T-cell (primary cell): ENCODE data around the gene NKRF. TPM values are rescaled to one million over a fixed set of nuclear protein-coding genes. Genes with fewer than 3 reads are reported as not detected.

Experiments used
- ATAC-seq, 4 experiments: fragments of 200-7000 bp in 3 of 4; fragments of 150-1000 bp in 1 of 4; cut with Tn5 transposase; replicated peaks in 1 of 4; 1 replicate in 3 of 4; 2 replicates in 1 of 4; pipeline ENCODE4 v1.10.0; 2021; ENCODE audit warnings: moderate library complexity in 3 of 4, mild to moderate bottlenecking in 2 of 4, moderate number of reproducible peaks in 1 of 4
- CTCF ChIA-PET, 2 donors: fragments of 300-600 bp; sonication (Branson Sonifier 250); formaldehyde crosslinking; loops; one replicate each; lab custom pipeline; 2022; ENCODE audit warnings: antibody characterized with exemption in 2 of 2; lab: Charles Lee
- POLR2A ChIA-PET, 2 donors: fragments of 300-600 bp; sonication (Branson Sonifier 250); formaldehyde crosslinking; loops; one replicate each; lab custom pipeline; 2022; ENCODE audit warnings: antibody characterized with exemption in 2 of 2; lab: Charles Lee
- DNase-seq, 35 experiments: peaks; one replicate each; pipeline versions ENCODE4 v3.0.0 to v3.0.0-alpha.2; 2013 to 2023
- H3K27ac ChIP-seq: one replicate; pipeline ENCODE4 v1.5.1; 2013; ENCODE audit warnings: low read length
- H3K27me3 ChIP-seq, 2 experiments: replicated peaks in 1 of 2; 1 replicate in 1 of 2; 2 replicates in 1 of 2; pipeline versions ENCODE4 v1.6.1 to v1.7.0; 2013; ENCODE audit warnings: low read length in 1 of 2, mixed read lengths in 1 of 2; ENCODE audit not compliant: control insufficient read depth in 2 of 2, insufficient read depth in 2 of 2; ENCODE audit errors: extremely low read depth in 1 of 2
- H3K36me3 ChIP-seq, 2 donors: 1 replicate in 1 of 2; 2 replicates in 1 of 2; pipeline versions ENCODE4 v1.6.1 to v1.7.0; 2013; ENCODE audit warnings: low read length in 1 of 2; ENCODE audit not compliant: control insufficient read depth in 2 of 2, insufficient read depth in 1 of 2; ENCODE audit errors: extremely low read depth in 1 of 2
- H3K4me1 ChIP-seq, 2 experiments: 1 replicate in 1 of 2; 2 replicates in 1 of 2; pipeline versions ENCODE4 v1.6.1 to v1.7.0; 2013; ENCODE audit warnings: low read length in 2 of 2, mixed read lengths in 1 of 2; ENCODE audit not compliant: insufficient read depth in 2 of 2, control insufficient read depth in 1 of 2; ENCODE audit errors: extremely low read depth in 1 of 2
- H3K4me3 ChIP-seq, 2 donors: 1 replicate in 1 of 2; 2 replicates in 1 of 2; pipeline versions ENCODE4 v1.5.1 to v1.7.0; 2013; ENCODE audit warnings: mild to moderate bottlenecking in 2 of 2, low read length in 1 of 2, moderate library complexity in 1 of 2; ENCODE audit not compliant: control insufficient read depth in 1 of 2; ENCODE audit errors: extremely low read depth in 1 of 2
- H3K9me3 ChIP-seq: 2 replicates; pipeline ENCODE4 v1.7.0; 2013
- H3K27ac Mint-ChIP-seq, 2 donors: one replicate each; pipeline ENCODE4 v1.8.0; 2020 to 2021; ENCODE audit warnings: mild to moderate bottlenecking in 2 of 2, mixed read lengths in 2 of 2
- H3K27me3 Mint-ChIP-seq, 2 donors: one replicate each; pipeline ENCODE4 v1.8.0; 2021 to 2022; ENCODE audit warnings: mixed read lengths in 2 of 2
- H3K36me3 Mint-ChIP-seq: one replicate; pipeline ENCODE4 v1.8.0; 2021; ENCODE audit warnings: mixed read lengths
- H3K4me1 Mint-ChIP-seq, 3 donors: one replicate each; pipeline ENCODE4 v1.8.0; 2020 to 2022; ENCODE audit warnings: mixed read lengths in 3 of 3, mild to moderate bottlenecking in 1 of 3
- H3K4me3 Mint-ChIP-seq, 3 donors: one replicate each; pipeline ENCODE4 v1.8.0; 2020 to 2022; ENCODE audit warnings: mild to moderate bottlenecking in 3 of 3, mixed read lengths in 3 of 3, moderate library complexity in 3 of 3
- H3K9me3 Mint-ChIP-seq, 3 donors: one replicate each; pipeline ENCODE4 v1.8.0; 2020 to 2022; ENCODE audit warnings: mixed read lengths in 3 of 3
- WGBS: methylation state at CpG from one replicate; pipeline ENCODE4 v1.1.5; 2013; ENCODE audit warnings: missing lambda C conversion rate; ENCODE audit not compliant: insufficient coverage; 5-methylcytosine and 5-hydroxymethylcytosine counted together
- total RNA-seq, 35 experiments: library from RNA in 6 of 35; stranded (reverse) in 6 of 35; fragments of 120-200 nt in 1 of 35; gene quantifications; one replicate each; pipeline versions ENCODE4 v1.2.1 to v1.2.4 and lab custom pipeline; 2013 to 2026

Gene NKRF
- total RNA-seq (10 to 100 TPM; 13.0 to 14.2 (median 13.7) TPM), total RNA-seq (lab: John Stamatoyannopoulos, UW) (22.6 to 72.2 (median 36.3) reads per million in 29 experiments)
- 11.7 TPM for total RNA-seq (2013)

DNA sequence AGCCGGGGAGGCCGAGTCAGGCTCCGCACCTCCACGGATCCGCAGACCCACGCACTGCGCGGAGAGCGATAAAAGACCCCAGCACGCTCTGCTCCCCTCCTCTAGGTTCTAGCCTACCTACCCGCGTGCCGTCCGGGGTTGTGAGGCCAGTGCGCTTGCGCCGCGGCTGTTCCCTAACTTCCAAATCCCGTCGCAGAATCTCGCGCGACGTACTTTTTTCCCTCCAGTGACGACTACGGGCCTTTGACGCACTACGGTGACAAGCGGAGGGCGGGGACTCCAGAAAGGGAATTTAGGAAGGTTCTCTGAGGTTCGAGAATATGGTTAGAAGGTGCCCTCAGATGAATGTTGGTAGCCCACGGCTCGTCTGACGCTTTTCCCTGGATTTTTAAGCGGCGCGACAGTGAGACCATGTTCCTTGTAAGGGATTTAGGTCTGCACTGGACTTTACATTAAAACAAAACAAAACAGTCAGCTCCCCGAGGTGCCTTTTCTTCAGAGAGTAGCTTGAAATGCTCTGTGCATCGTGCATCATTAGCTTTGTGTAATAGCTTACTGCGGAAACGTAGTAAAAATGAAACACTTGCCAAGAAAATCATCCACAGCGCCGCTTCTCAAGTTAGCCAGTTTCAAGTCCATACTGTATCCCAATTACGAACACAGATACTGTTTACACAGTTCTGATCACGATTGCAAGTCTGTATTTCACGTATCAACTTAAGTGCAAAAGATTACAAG, at the start of gene NKRF:
TSS of gene NKRF (minus strand) at position 145 of the 738 bp plus-strand sequence.
- H3K4me1 Mint-ChIP-seq, result peaks cover 36 to 47% (median 36%) of the 10 kb centered on the region in 3 donors

DNA sequence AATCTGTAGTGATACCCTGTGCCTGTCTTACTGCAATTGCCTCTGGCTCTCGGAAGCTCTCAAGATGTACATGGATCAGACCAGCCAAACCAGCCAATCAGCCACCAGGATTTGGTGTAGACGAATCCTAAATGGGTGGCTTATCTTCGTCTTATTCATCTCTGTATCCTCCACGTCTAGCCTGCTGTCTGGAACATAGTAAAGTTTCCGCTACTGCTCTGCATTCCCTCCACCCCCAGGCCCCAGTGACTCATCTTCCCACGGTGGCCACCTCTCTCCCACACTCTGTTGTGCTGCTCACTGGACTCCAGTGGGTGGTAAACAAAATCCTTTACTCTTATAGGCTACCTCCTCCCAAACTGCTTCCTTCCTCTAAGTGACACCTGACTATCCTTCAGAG, 48.9 kb upstream of the NKRF start:
- Histone ChIP-seq H3K27me3 (no peaks in the 10 kb centered on the region), H3K4me1 (peaks cover 0 to 17% of the 10 kb centered on the region in 2 experiments), H3K4me3 (no peak overlapping the region), H3K27ac (peak overlapping the region; percentile 24), H3K36me3 (peaks cover 4 to 41% of the 10 kb centered on the region in 2 donors), H3K9me3 (no peaks in the 10 kb centered on the region)
- ChIA-PET POLR2A (interaction anchor here (0.6 to 0.7 kb wide), 3 partner anchors 32 to 98 kb away, joined by 3 read pairs; no protein-coding TSS in a partner anchor), CTCF (interaction anchor here (0.5 to 1.6 kb wide), 4 partner anchors 10 to 74 kb away, joined by 3 to 5 read pairs (median 3); no protein-coding TSS in a partner anchor)
- Mint-ChIP-seq H3K9me3 (no peaks in the 10 kb centered on the region), H3K36me3 (peaks cover 28% of the 10 kb centered on the region), H3K4me3 (peak overlapping the region; percentile 0 to 69 (median 4)), H3K27ac (peak overlapping the region; percentile 84 to 98), H3K27me3 (no peaks in the 10 kb centered on the region), H3K4me1 (peaks cover 29 to 47% (median 42%) of the 10 kb centered on the region in 3 donors)
- DNase-seq (peak in 6 of 35 experiments; percentile 8 to 61 (median 30)), ATAC-seq (peak; percentile 43 to 71 (median 54))
- 11% methylated on average over 3 of the region's 6 CpGs for WGBS

More for the DNA sequence above, at the start of gene NKRF:
- under 1% methylated on average over 25 of the region's 46 CpGs for WGBS
- peak within 1 kb of the TSS; percentile 72 to 92 for H3K4me3 ChIP-seq
- peak within 1 kb of the TSS; percentile 94 for H3K27ac Mint-ChIP-seq
- no peaks in the 10 kb centered on the region for H3K9me3 ChIP-seq
- ChIA-PET POLR2A (interaction anchor here (0.5 to 1.9 kb wide), 8 partner anchors 15 to 240 kb away, joined by 3 to 11 read pairs (median 6); partner anchors contain the start of genes RPL39 (in 1 of the 2) and UBE2A (in 1 of the 2)), CTCF (interaction anchor here in 1 of 2 donors (0.5 to 1.0 kb wide), 6 partner anchors 32 to 150 kb away, joined by 3 to 7 read pairs (median 4); partner anchors contain the start of gene UBE2A)
- H3K36me3 Mint-ChIP-seq, result peaks cover 3% of the 10 kb centered on the region
- H3K27me3 Mint-ChIP-seq, result no peaks in the 10 kb centered on the region
- no peaks in the 10 kb centered on the region for H3K27me3 ChIP-seq
- H3K4me3 Mint-ChIP-seq, result peak within 1 kb of the TSS; percentile 89 to 93 (median 89)
- peaks cover 3 to 19% of the 10 kb centered on the region in 2 experiments for H3K4me1 ChIP-seq
- no peaks in the 10 kb centered on the region for H3K9me3 Mint-ChIP-seq
- DNase-seq, result peak; percentile 78 to 95 (median 87)
- H3K27ac ChIP-seq, result peak within 1 kb of the TSS; percentile 97
- ATAC-seq, result peak; percentile 81 to 84 (median 82)
- no peaks in the 10 kb centered on the region for H3K36me3 ChIP-seq

DNA sequence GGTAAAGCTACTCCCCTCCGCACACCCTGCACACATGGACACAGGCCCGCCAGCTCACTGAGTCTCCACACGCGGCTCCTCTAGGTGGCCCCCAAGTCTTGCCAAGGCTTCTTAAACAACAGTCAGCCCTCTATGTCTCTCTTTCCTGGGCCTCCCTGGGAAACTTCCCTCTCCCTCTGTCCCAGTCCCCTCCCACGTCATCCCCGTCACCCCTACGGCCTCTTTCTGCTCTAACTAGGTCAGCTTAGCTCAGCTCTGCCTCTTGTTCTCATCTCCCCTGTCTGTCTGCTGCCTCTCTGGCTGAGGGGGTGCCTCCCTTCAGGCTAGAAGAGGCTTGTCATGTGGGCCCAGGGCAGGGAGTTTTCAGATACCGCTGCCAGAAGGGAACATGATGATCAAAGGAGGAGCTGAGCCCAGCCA, 47.9 kb upstream of the NKRF start:
- H3K4me3 Mint-ChIP-seq, result peak overlapping the region in 2 of 3 donors; percentile 13 to 46
- CTCF ChIA-PET, result interaction anchor here (0.7 to 1.6 kb wide), 4 partner anchors 9 to 48 kb away, joined by 3 read pairs; partner anchors contain the start of gene NKRF (in 1 of the 2)
- Histone ChIP-seq H3K4me1 (peaks cover 0 to 21% of the 10 kb centered on the region in 2 experiments), H3K27me3 (no peaks in the 10 kb centered on the region), H3K36me3 (peaks cover 7 to 43% of the 10 kb centered on the region in 2 donors), H3K4me3 (no peak overlapping the region), H3K27ac (peak overlapping the region; percentile 24), H3K9me3 (no peaks in the 10 kb centered on the region)
- no peaks in the 10 kb centered on the region for H3K9me3 Mint-ChIP-seq
- DNase-seq (peak in 26 of 35 experiments; percentile 8 to 58 (median 26)), ATAC-seq (peak; percentile 37 to 79 (median 48))
- 63% methylated on average over 6 of the region's 8 CpGs for WGBS
- H3K27me3 Mint-ChIP-seq, result no peaks in the 10 kb centered on the region
- POLR2A ChIA-PET, result interaction anchor here (0.5 to 0.6 kb wide), 3 partner anchors 55 to 183 kb away, joined by 3 to 5 read pairs (median 5); no protein-coding TSS in a partner anchor
- H3K36me3 Mint-ChIP-seq, result peaks cover 25% of the 10 kb centered on the region
- H3K27ac Mint-ChIP-seq, result peak overlapping the region; percentile 76 to 84
- H3K4me1 Mint-ChIP-seq, result peaks cover 29 to 45% (median 39%) of the 10 kb centered on the region in 3 donors

DNA sequence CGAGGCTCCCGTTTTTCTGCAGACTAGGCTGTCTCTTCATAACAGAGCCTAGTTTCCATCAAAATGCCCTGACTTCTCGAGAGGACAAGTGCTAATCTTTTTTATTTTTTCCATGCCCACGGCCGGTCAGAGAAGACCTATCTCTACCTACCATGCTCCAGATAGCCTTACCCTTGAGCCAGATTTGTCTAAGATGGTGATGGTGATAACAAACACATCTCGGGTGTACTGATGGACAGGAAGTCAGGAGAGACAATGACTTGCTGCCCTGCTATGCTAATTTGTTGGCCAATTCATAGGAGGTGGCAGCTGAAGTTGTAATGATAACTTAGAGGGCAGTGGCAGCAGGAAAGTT, 42.2 kb upstream of the NKRF start:
- Histone ChIP-seq H3K4me3 (no peak overlapping the region), H3K27me3 (no peaks in the 10 kb centered on the region), H3K36me3 (peaks cover 8 to 67% of the 10 kb centered on the region in 2 donors), H3K4me1 (peaks cover 0 to 29% of the 10 kb centered on the region in 2 experiments), H3K9me3 (no peaks in the 10 kb centered on the region), H3K27ac (peak overlapping the region; percentile 57)
- Mint-ChIP-seq H3K27me3 (no peaks in the 10 kb centered on the region), H3K27ac (peak overlapping the region; percentile 80 to 86), H3K4me1 (peaks cover 24 to 41% (median 37%) of the 10 kb centered on the region in 3 donors), H3K9me3 (no peaks in the 10 kb centered on the region), H3K36me3 (peaks cover 20% of the 10 kb centered on the region), H3K4me3 (peak overlapping the region; percentile 9 to 34 (median 22))
- POLR2A ChIA-PET, result interaction anchor here in 1 of 2 donors (1.0 kb wide), 1 partner anchor 45 kb away, joined by 12 read pairs; the partner anchor contains the start of gene SEPTIN6
- DNase-seq (no peak), ATAC-seq (peak in 1 of 4 experiments; percentile 8)
- WGBS, result no CpG with 5 or more reads among the region's 6 CpGs
- CTCF ChIA-PET, result interaction anchor here in 1 of 2 donors (0.6 to 1.7 kb wide), 4 partner anchors 17 to 81 kb away, joined by 3 to 5 read pairs (median 3); partner anchors contain the start of gene SEPTIN6

DNA sequence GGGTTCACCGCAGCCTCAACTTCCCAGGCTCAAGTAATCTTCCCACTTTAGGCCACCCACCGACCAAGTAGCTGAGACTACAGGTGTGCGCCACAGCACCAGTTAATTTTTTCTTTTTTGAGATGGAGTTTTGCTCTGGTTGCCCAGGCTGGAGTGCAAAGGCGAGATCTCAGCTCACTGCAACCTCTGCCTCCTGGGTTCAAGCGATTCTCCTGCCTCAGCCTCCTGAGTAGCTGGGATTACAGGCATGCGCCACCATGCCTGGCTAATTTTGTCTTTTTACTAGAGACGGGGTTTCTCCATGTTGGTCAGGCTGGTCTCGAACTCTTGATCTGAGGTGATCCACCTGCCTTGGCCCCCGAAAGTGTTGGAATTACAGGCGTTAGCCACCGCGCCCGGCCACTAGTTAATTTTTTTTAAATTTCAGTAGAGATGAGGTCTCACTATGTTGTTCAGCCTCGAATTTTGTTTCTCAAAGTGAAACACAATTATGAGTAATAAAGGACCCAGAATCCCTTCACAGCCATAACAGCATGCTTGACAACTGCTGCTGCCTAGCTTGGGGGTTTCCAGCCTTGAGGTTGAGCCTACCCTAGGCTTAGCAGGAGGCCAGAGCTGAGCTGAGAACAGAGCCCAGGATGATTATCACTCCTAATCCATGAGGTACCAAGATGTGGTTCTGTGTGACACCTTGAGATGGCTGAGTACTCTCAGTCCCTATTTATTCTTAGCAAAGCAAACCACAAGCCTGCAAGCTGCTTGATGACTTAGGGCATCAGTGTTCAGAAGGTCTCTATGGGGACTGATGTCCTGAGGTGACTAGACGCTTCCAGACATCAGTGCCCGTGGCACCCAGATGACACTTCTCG, 41.6 kb upstream of the NKRF start:
- Mint-ChIP-seq H3K4me3 (peak overlapping the region in 2 of 3 donors; percentile 29 to 34), H3K4me1 (peaks cover 27 to 44% (median 36%) of the 10 kb centered on the region in 3 donors), H3K27ac (peak overlapping the region; percentile 80 to 86), H3K36me3 (peaks cover 15% of the 10 kb centered on the region), H3K27me3 (no peaks in the 10 kb centered on the region), H3K9me3 (no peaks in the 10 kb centered on the region)
- ChIA-PET CTCF (interaction anchor here (0.6 to 1.7 kb wide), 5 partner anchors 18 to 82 kb away, joined by 3 to 5 read pairs (median 3); partner anchors contain the start of gene SEPTIN6 (in 1 of the 2)), POLR2A (interaction anchor here in 1 of 2 donors (1.0 kb wide), 1 partner anchor 45 kb away, joined by 12 read pairs; the partner anchor contains the start of gene SEPTIN6)
- Histone ChIP-seq H3K27me3 (no peaks in the 10 kb centered on the region), H3K27ac (peak overlapping the region; percentile 57), H3K4me1 (peaks cover 0 to 29% of the 10 kb centered on the region in 2 experiments), H3K36me3 (peaks cover 9 to 66% of the 10 kb centered on the region in 2 donors), H3K4me3 (no peak overlapping the region), H3K9me3 (no peaks in the 10 kb centered on the region)
- ATAC-seq (peak; percentile 55 to 86 (median 68)), DNase-seq (peak in 33 of 35 experiments; percentile 5 to 75 (median 45))
- 48% methylated on average over 5 of the region's 17 CpGs for WGBS
